Measurements from ENCODE around the gene NUP98.

The NUP98 gene
- total RNA-seq: 202 to 276 (median 254) reads per million in 4 donors

DNA sequence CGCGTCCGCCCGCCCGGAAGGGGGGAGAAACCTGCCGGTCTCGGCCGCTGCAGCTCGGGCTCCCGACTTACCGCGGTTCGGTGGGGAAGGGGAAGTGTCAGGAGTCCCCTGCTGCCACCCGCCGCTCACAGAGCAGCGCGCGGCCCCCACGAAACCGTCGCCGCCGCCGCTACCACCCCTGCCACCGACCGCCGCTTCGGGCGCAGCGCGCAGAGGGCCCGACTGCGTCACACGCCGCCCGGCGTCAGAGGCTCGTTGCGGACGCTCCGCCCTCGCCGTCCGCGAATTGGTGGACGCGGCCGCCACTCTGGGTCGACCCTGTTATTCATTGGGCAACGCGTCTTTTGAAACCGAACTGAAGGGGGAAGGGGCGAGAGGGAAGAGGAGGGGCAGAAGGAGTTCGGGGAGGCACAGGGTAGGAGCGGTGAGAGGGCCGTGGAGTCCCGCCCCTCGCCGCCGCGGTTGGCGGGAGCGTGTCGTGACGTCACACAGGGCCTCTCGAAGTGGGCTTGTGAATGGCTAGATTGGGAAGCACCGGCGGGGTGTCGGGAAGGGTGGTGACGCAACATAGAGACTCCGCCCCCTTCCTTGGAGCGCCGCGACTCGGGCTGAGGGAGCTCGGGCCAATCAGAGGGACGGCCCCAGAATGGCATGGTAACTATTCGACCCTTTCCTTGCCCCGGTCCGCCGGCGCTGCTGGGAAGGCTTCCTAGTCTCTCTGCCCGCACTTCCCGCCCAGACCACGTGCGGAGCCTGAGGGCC, at the start of gene NUP98:
NUP98 (minus strand) TSS at position 226 of the 762 bp plus-strand sequence. CDS start 15,437 bp downstream, outside the sequence.
- DNase-seq: peak; percentile 99 to 100 (median 100)

DNA sequence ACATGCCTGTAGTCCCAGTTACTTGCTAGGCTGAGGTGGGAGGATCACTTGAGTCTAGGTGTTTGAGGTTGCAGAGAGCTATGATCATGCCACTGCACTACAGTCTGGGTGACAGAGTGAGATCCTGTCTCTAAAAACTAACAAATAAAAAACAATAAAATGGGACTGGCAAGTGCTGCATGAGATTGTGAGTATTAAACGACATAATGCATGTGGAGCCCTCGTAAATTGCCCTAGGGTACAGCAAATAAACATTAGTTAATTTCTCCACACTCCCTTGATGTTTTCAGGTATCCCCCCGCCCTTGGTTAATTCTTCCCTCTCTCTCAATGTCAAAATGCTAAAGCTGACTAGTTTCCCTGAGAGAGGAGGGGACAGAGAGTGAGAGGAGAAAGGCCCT, 48.3 kb upstream of the NUP98 start:
- no peak for DNase-seq

- DNase-seq: no peak
These were observed 47.9 kb upstream of the NUP98 start for GRCh38 chr11:3845246-3845645.

GRCh38 chr11:3843326-3843725, 46.0 kb upstream of the NUP98 start:
- no peak for DNase-seq

GRCh38 chr11:3841426-3842350, 44.3 kb upstream of the NUP98 start:
- peak; percentile 88 to 93 (median 93) for DNase-seq

DNA sequence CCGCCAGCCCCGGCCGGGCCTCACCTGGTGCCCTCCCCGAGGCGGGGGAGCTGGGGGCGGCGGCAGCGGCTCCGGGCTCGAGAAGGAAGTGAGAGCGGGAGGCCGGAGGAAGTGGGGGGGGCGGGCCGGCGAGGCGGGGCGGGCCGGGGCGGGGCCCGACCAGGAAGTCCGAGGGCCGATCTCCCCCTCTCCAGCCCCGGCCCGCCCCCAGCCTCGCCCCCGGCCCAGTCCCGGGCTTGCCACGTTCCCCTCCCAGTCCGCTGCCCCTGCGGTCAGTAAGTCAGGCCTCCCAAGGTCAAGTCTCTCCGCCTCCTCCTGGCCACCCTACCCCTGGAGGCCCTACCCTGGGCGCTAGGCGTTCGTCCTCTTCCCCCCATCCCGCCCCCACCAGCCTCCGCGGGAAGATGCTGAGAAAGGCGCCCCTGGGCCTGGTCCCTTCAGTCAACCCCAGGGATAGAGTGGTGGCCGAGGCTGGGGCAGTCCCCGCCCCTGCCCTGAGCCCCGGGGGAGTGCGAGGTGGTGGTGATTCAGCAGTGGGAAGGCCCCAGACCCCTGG, 43.6 kb upstream of the NUP98 start, which contains the start of gene RHOG:
RHOG (minus strand) TSS at position 90 of the 556 bp plus-strand sequence. CDS start 12,821 bp downstream, outside the sequence.
- peak in 4 of 5 donors; percentile 52 to 68 (median 56) for DNase-seq

DNA sequence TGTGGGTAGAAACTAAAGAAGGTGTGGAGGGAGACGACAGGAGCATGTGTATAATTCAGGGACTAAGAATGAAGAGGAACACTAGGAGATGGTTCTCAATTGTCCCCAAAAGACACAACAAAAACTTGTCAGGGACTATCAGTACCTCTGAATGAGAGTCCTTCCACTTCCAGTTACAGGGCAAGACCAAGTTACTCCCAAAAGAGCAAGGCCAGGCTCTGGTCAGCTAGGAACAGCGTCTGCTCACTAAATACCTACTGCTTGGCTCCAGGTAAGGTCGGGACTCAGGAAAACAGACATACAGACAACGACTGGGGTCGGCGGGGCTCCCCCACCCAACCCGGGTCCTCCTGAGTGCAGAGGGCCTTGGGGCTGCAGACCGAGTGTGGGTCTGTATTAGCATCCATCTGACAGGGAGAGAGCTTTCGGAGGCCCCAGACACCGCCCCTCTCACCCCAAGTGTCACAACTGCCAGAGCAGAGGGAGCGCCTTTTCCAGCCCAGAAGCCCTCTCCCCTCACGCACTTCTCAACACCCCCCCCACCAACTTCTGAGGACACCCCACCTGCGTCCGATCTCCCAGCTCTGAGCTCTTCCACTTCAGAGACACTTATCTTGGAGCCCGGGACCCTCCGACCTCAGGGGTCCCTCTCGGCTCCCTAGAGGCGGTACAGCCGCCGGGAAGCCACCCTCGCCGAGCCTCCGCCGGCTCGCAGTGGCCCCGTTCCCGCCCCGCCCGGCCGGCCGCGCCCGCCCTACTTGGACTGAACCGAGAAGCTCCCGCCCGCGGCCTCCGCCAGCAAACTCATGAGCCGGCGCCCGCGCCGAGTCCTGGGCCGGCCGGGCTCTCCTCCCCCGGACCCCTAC, 42.9 kb upstream of the NUP98 start:
- peak in 2 of 5 donors; percentile 34 to 38 for DNase-seq

- DNase-seq: no peak
These were observed 41.1 kb upstream of the NUP98 start for GRCh38 chr11:3838504-3838903.

- no peak for DNase-seq
These were observed 40.4 kb upstream of the NUP98 start for GRCh38 chr11:3837793-3838192.

DNA sequence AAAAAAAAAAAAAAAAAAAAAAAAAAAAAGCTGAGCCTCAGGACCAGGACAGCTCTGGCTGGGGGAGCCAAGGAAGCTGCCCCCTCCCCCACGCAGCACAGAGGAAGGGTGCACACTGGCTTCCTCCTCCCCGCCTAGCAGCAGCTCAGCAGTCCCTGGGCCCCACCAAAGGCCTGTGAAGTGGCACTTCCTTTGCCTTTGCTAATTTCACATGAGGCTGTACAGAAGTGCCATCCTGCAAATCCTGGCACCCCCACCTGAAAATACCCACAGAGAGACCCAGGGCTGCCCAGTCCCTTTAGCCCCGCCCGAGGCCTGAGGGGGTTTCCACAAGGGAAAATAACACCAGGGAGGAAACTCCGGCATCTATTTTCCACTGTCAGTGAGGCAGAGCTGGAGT, 39.5 kb upstream of the NUP98 start:
- DNase-seq: peak in 4 of 5 donors; percentile 20 to 71 (median 36)

DNA sequence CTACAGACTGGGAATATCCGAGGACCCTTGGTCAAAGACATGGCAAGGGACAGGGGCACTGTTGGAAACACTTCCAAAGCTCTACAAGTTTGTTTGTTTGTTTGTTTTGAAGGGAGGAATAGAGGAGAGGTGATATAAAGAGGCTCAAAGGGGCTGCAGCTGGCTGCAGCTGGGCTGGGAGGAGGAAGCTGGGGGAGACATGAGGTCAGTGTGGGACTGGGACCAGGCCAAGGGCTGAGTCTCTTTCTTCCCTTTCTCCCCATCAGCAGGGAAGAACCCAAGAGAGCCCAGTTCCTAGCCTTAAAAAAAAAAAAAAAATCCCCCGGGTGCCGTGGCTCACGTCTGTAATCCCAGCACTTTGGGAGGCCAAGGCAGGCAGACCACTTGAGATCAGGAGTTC, 38.4 kb upstream of the NUP98 start:
- DNase-seq: no peak

- peak in 1 of 5 donors; percentile 51 for DNase-seq
These were observed 37.5 kb upstream of the NUP98 start for GRCh38 chr11:3834664-3835461.

DNA sequence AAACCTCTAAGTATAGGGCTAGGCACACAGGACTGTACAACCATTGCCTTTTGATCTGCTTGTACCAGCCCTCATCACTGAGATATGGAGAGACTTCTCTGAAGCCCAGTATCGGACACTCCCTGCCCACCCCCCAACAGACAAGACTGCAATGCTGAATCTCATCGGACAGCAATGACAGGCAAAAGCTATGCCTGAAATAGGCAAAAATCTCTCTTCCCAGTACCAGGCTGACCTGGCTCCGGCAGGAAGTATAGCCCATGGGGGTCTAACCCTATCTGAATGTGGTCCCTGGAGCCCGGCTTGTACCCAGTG, 37.0 kb upstream of the NUP98 start:
- DNase-seq: no peak

GRCh38 chr11:3833449-3833848, 36.1 kb upstream of the NUP98 start:
- no peak for DNase-seq

GRCh38 chr11:3832816-3833215, 35.5 kb upstream of the NUP98 start:
- DNase-seq: no peak

DNA sequence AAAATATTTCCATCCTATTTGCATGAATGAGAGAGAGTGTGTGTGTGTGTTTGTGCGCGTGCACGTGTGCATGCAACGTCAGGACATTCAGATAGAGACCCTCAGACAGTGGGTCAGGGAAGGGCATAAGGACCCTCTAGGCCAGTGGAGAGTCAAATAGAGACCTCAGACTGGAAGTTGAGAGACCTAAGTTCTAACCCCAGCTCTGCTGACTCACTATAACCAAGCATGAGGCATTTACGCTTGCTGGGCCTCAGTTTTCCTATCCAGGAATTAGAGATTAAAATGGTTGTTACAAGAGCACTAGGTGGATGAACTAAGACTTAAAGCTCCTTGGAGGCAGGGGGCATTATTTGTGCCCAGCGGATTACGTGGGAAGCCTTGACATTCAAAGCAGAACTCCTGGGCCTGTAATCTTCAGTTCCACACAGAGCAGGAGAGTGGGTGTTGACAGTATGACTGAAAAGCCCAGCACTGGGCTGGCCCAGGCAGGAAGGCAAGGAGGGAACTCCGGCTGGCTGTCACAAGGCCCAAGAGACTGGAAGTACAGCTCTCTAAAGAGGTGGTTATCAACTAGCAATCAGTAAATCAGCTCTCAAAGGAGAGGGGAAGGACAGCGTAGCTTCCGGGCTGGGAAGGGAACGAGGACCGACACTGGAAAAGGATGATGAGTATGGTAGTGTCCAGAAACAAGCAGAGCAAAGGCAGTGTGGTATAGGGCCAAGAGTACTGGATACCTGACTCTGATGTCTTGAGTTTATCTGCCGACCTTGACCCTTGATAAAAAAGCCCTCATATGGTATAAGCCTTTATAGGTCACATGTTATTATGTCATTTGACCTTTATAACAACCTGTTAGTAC, 34.3 kb upstream of the NUP98 start:
- no peak for DNase-seq

GRCh38 chr11:3830730-3831129, 33.4 kb upstream of the NUP98 start:
- no peak for DNase-seq

DNA sequence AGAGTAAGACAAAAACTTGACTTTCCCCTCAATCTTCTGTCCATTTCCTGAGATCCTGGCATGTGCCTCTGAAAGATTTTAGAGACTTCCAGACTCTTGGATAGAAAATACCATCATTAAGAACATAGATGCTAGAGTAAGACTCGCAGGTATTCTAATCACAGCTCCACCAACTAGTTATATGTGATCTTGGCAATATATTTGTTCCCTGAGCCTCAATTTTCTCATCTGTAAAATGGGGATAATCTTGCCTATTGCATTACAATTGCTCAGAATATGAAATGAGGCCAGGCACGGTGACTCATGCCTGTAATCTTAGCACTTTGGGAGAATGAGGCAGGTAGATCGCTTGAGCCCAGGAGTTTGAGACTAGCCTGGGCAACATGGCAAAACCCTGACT, 32.7 kb upstream of the NUP98 start:
- DNase-seq: no peak

DNA sequence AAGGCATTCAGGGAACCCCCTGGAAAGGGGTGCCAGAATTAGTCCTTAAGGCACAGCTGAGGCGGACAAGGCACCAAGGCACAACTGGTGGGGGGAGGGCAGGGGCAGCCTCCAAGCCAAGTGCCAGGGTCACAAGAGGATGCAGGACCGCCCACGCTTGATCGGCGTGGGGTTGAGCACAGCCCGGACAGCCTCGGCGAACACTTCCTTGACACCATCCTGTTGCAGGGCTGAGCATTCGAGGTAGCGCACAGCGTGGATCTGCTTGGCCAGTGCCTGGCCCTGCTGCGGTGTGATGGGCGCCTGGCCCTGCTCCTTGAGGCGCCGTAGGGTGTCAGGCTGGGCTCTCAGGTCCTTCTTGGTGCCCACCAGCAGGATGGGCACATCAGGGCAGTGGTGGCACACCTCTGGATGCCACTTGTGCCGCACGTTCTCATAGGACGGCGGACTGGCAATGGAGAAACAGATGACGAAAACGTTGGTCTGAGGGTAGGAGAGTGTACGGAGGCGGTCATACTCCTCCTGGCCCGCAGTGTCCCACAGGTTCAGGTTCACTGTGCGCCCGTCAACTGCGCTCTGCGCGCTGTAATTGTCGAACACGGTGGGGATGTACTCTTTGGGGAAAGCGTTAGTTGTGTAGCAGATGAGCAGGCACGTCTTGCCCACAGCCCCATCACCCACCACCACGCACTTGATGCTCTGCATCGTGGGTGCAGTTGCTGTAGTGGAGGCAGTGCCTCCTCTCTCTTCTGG, 30.3 kb upstream of the NUP98 start:
- DNase-seq: no peak

- no peak for DNase-seq
These were observed 29.4 kb upstream of the NUP98 start for GRCh38 chr11:3826721-3827120.
